HepG2 (cell line): ENCODE data around the gene PPP1R12A. TPM values are rescaled to one million over a fixed set of nuclear protein-coding genes. Genes with fewer than 3 reads are reported as not detected.
A peak's percentile ranks its signal among the peaks of the same experiment; 100 is the strongest.

Experiments
- ATAC-seq: fragments of 200-7000 bp; cut with Tn5 transposase; 3 replicates; pipeline ENCODE4 v1.9.1; 2020; ENCODE audit warnings: mild to moderate bottlenecking, moderate library complexity
- BruUV-seq: library from RNA; stranded (reverse); fragments of 400-500 nt; replicated peaks from 2 replicates; lab custom pipeline; 2021; lab: Mats Ljungman, UMichigan
- CTCF ChIA-PET: fragments of 300-600 bp; formaldehyde crosslinking; extraction: SDS; loops from one replicate; lab custom pipeline; 2021; ENCODE audit warnings: low total read pairs, inconsistent platforms, low intra/inter-chr PET ratio; lab: Yijun Ruan, JAX
- POLR2A ChIA-PET: fragments of 350-600 bp; sonication (Branson Sonifier 250); formaldehyde crosslinking; loops from one replicate; lab custom pipeline; 2020; ENCODE audit warnings: antibody characterized with exemption, inconsistent platforms; lab: Yijun Ruan, JAX
- DNase-seq: peaks from one replicate; pipeline ENCODE4 v3.0.0-alpha.2; 2015; ENCODE audit warnings: low spot score
- FAIRE-seq: peaks from 3 replicates; lab custom pipeline; 2011; peaks lifted over from hg19 to GRCh38; lab: Jason Lieb, UNC
- H2AFZ ChIP-seq: one replicate; pipeline ENCODE4 v1.6.1; 2011; ENCODE audit warnings: low read length, inconsistent platforms
- H3K27ac ChIP-seq: fragments of 300-600 bp; 3 replicates; pipeline ENCODE4 v1.8.0; 2011; ENCODE audit warnings: mixed run types, mild to moderate bottlenecking, mixed read lengths, low read length, inconsistent platforms; ENCODE audit not compliant: insufficient read depth; ENCODE audit errors: extremely low read length
- H3K27me3 ChIP-seq, 2 experiments: fragments of 200-600 bp in 1 of 2; 2 replicates in 1 of 2; 3 replicates in 1 of 2; pipeline versions ENCODE4 v1.6.0 to v1.8.0; 2011; ENCODE audit warnings: low read length in 2 of 2, mild to moderate bottlenecking in 2 of 2, moderate library complexity in 2 of 2, inconsistent platforms in 1 of 2; ENCODE audit not compliant: insufficient read depth in 2 of 2, control insufficient read depth in 1 of 2
- H3K36me3 ChIP-seq, 2 experiments: fragments of 200-600 bp in 1 of 2; replicated peaks in 1 of 2; 2 replicates in 1 of 2; 3 replicates in 1 of 2; pipeline versions ENCODE4 v1.5.1 to v1.8.0; 2011; ENCODE audit warnings: low read length in 2 of 2, inconsistent platforms in 1 of 2; ENCODE audit not compliant: insufficient read depth in 2 of 2, control insufficient read depth in 1 of 2
- H3K4me1 ChIP-seq: 2 replicates; pipeline ENCODE4 v1.5.1; 2012; ENCODE audit warnings: low read length, inconsistent platforms; ENCODE audit not compliant: insufficient read depth
- H3K4me2 ChIP-seq: 2 replicates; pipeline ENCODE4 v1.6.0; 2011; ENCODE audit warnings: low read depth, low read length, inconsistent platforms
- H3K4me3 ChIP-seq, 3 experiments: fragments of 200-600 bp in 1 of 3; sonication (generic), shearing (Covaris generic) in 1 of 3; replicated peaks in 1 of 3; 2 replicates each; pipeline ENCODE4 v1.5.1; 2011 to 2016; ENCODE audit warnings: low read length in 3 of 3, inconsistent platforms in 2 of 3, low read depth in 2 of 3, mild to moderate bottlenecking in 2 of 3, control low read depth in 1 of 3, mixed read lengths in 1 of 3; ENCODE audit not compliant: insufficient read depth in 1 of 3
- H3K79me2 ChIP-seq: one replicate; pipeline ENCODE4 v1.6.1; 2011; ENCODE audit warnings: low read length, inconsistent platforms; ENCODE audit not compliant: insufficient read depth
- H3K9ac ChIP-seq: 2 replicates; pipeline ENCODE4 v1.6.0; 2011; ENCODE audit warnings: mild to moderate bottlenecking, low read depth, low read length, inconsistent platforms; ENCODE audit not compliant: insufficient read depth
- H3K9me3 ChIP-seq: 2 replicates; pipeline ENCODE4 v1.5.1; 2012; ENCODE audit warnings: mild to moderate bottlenecking, low read length
- H4K20me1 ChIP-seq: 2 replicates; pipeline ENCODE4 v1.6.0; 2011; ENCODE audit warnings: inconsistent platforms, mild to moderate bottlenecking, low read length, moderate library complexity; ENCODE audit not compliant: insufficient read depth
- ATF7 ChIP-seq, 2 experiments: fragments of 450-650 bp in 1 of 2; sonication (generic) in 1 of 2; formaldehyde crosslinking in 1 of 2; IDR thresholded peaks; 2 replicates each; pipeline versions ENCODE4 v1.4.0 to v1.6.1; 2016 to 2020; ENCODE audit warnings: antibody characterized with exemption in 1 of 2, mild to moderate bottlenecking in 1 of 2, missing genetic modification reagents in 1 of 2
- EHMT2 ChIP-seq: fragments of 200-600 bp; sonication (generic); IDR thresholded peaks from 2 replicates; pipeline ENCODE4 v1.7.0; 2017; ENCODE audit warnings: antibody characterized with exemption, low read depth, low read length, borderline replicate concordance
- GPBP1L1 ChIP-seq: sonication (generic); formaldehyde crosslinking; IDR thresholded peaks from 2 replicates; pipeline ENCODE4 v1.5.0; 2020; ENCODE audit warnings: mild to moderate bottlenecking, missing genetic modification reagents
- KMT2A ChIP-seq: sonication (generic); formaldehyde crosslinking; IDR thresholded peaks from 2 replicates; pipeline ENCODE4 v1.4.0; 2020; ENCODE audit warnings: missing genetic modification reagents
- PRDM10 ChIP-seq: sonication (generic); formaldehyde crosslinking; IDR thresholded peaks from 2 replicates; pipeline ENCODE4 v1.4.0; 2020; ENCODE audit warnings: low read depth, missing genetic modification reagents
- RBM39 ChIP-seq: fragments of 200-400 bp; formaldehyde crosslinking; IDR thresholded peaks from one replicate; pipeline ENCODE4 v1.6.1; 2018; ENCODE audit warnings: antibody characterized with exemption, mild to moderate bottlenecking, low read depth, low read length; ENCODE audit not compliant: poor library complexity, severe bottlenecking
- SALL1 ChIP-seq: sonication (generic); formaldehyde crosslinking; IDR thresholded peaks from 2 replicates; pipeline ENCODE4 v1.8.0; 2022; ENCODE audit warnings: mild to moderate bottlenecking, missing genetic modification reagents
- SMC3 ChIP-seq: IDR thresholded peaks from 2 replicates; pipeline ENCODE4 v1.6.1; 2011; ENCODE audit warnings: low read length, improper control_type of control experiment
- SRY ChIP-seq: sonication (generic); formaldehyde crosslinking; IDR thresholded peaks from 2 replicates; pipeline ENCODE4 v1.8.0; 2022; ENCODE audit warnings: mild to moderate bottlenecking, missing genetic modification reagents
- ZNF121 ChIP-seq: sonication (generic); formaldehyde crosslinking; IDR thresholded peaks from 2 replicates; pipeline ENCODE4 v1.5.0; 2020; ENCODE audit warnings: mild to moderate bottlenecking, missing genetic modification reagents
- ZNF232 ChIP-seq: sonication (generic); formaldehyde crosslinking; IDR thresholded peaks from 2 replicates; pipeline ENCODE4 v1.4.0; 2020; ENCODE audit warnings: missing genetic modification reagents, borderline replicate concordance
- ZNF768 ChIP-seq: sonication (generic); formaldehyde crosslinking; IDR thresholded peaks from 2 replicates; pipeline ENCODE4 v1.4.0; 2020; ENCODE audit warnings: missing genetic modification reagents
- WGBS: methylation state at CpG from one replicate; pipeline ENCODE4 v1.1.6; 2017; ENCODE audit warnings: low lambda C conversion rate; 5-methylcytosine and 5-hydroxymethylcytosine counted together
- in situ Hi-C: cut with HindIII; loops from 2 replicates; pipeline ENCODE4 v1.10.0; 2017; ENCODE audit warnings: low pct_unique_long_range_greater_than_20kb; ENCODE audit not compliant: extremely low pct_ligation_motif_present
- intact Hi-C: fragments of 100-400 bp; cut with micrococcal nuclease; formaldehyde crosslinking; loops from one replicate; pipeline ENCODE4 v1.10.0; 2022; ENCODE audit not compliant: unreplicated experiment
- polyA plus RNA-seq, 8 experiments: library from polyadenylated mRNA; depleted of rRNA in 3 of 8; stranded (reverse) in 7 of 8; unstranded in 1 of 8; fragments of >200 nt; fragmentation: Illumina TruSeq in 4 of 8; extraction: Trizol in 4 of 8; gene quantifications; 2 replicates each; pipeline versions ENCODE4 v1.2.1 to v1.2.3, GENCODE V29; 2011 to 2016; ENCODE audit warnings: low read depth in 4 of 8, missing spikeins in 1 of 8, mixed read lengths in 1 of 8; ENCODE audit not compliant: insufficient read depth in 1 of 8
- total RNA-seq, 5 experiments: library from RNA; depleted of rRNA; stranded (reverse); fragments of >200 nt; fragmentation: Illumina TruSeq; extraction: Trizol; gene quantifications; 2 replicates each; pipeline ENCODE4 v1.2.3, GENCODE V29; 2016; ENCODE audit warnings: low read depth in 1 of 5

The PPP1R12A gene
- total and polyA plus RNA-seq, 2 of the 13 experiments (the other 11 are each of a cell fraction or from before 2014, with no cell fraction given): 23.8 to 50.0 TPM

- H3K27me3 ChIP-seq: no peaks in the 10 kb centered on the region
- BruUV-seq: no TSS peak
- H3K27ac ChIP-seq: no peak overlapping the region
- no peaks in the 10 kb centered on the region for H3K4me1 ChIP-seq
- H3K9me3 ChIP-seq: peaks cover 24% of the 10 kb centered on the region
- TF ChIP-seq ZNF121 (CRISPR knock-in tag) (no peak), ATF7 (IDR thresholded peaks at IDR 0.05) (peak; percentile 83), ATF7 (CRISPR knock-in tag; IDR thresholded peaks at IDR 0.05) (no peak)
- POLR2A ChIA-PET: no interaction called here
- FAIRE-seq: no peak
- no peak overlapping the region for H3K4me3 ChIP-seq
- H3K4me2 ChIP-seq: no peak overlapping the region
- no peak for DNase-seq
- no peaks in the 10 kb centered on the region for H4K20me1 ChIP-seq
- in situ Hi-C loops (no loop called here), intact Hi-C loops (no loop called here)
- H3K79me2 ChIP-seq: no peaks in the 10 kb centered on the region
- no peak overlapping the region for H3K9ac ChIP-seq
- CTCF ChIA-PET: no interaction called here
- peaks cover 3 to 27% of the 10 kb centered on the region in 2 experiments; a peak in 4 of 5 replicates for H3K36me3 ChIP-seq
- ATAC-seq: no peak
- H2AFZ ChIP-seq: no peak overlapping the region
- 92% methylated on average over 2 of the region's 2 CpGs for WGBS
These were observed 99.5 kb downstream of the PPP1R12A start for GRCh38 chr12:79835377-79835843.

- no TSS peak for BruUV-seq
- no peak overlapping the region for H3K4me2 ChIP-seq
- ChIA-PET CTCF (no interaction called here), POLR2A (no interaction called here)
- DNase-seq (no peak), FAIRE-seq (no peak), ATAC-seq (no peak)
- H3K9me3 ChIP-seq: peaks cover 19% of the 10 kb centered on the region
- peaks cover 2 to 28% of the 10 kb centered on the region in 2 experiments; a peak in 4 of 5 replicates for H3K36me3 ChIP-seq
- intact Hi-C loops (no loop called here), in situ Hi-C loops (no loop called here)
- no peaks in the 10 kb centered on the region for H3K79me2 ChIP-seq
- no peaks in the 10 kb centered on the region for H4K20me1 ChIP-seq
- no peak overlapping the region for H3K4me3 ChIP-seq
- no peaks in the 10 kb centered on the region for H3K4me1 ChIP-seq
- no peak overlapping the region for H3K27ac ChIP-seq
- H3K27me3 ChIP-seq: no peaks in the 10 kb centered on the region
- no peak overlapping the region for H2AFZ ChIP-seq
- H3K9ac ChIP-seq: no peak overlapping the region
- 98% methylated on average over 3 of the region's 3 CpGs for WGBS
- TF ChIP-seq PRDM10 (CRISPR knock-in tag): no peak
- TF ChIP-seq ZNF232: no peak
- no peak for TF ChIP-seq GPBP1L1 (CRISPR knock-in tag)
- TF ChIP-seq SALL1 (CRISPR knock-in tag): no peak
- no peak for TF ChIP-seq RBM39
- TF ChIP-seq ZNF768 (CRISPR knock-in tag): no peak
- no peak for TF ChIP-seq EHMT2
- TF ChIP-seq KMT2A (CRISPR knock-in tag): no peak
- no peak for TF ChIP-seq SMC3
- no peak for TF ChIP-seq SRY (CRISPR knock-in tag)
These were observed 100.1 kb downstream of the PPP1R12A start for GRCh38 chr12:79834712-79835376.
